ENCODE results near the gene PEX14.

The PEX14 gene

DNA sequence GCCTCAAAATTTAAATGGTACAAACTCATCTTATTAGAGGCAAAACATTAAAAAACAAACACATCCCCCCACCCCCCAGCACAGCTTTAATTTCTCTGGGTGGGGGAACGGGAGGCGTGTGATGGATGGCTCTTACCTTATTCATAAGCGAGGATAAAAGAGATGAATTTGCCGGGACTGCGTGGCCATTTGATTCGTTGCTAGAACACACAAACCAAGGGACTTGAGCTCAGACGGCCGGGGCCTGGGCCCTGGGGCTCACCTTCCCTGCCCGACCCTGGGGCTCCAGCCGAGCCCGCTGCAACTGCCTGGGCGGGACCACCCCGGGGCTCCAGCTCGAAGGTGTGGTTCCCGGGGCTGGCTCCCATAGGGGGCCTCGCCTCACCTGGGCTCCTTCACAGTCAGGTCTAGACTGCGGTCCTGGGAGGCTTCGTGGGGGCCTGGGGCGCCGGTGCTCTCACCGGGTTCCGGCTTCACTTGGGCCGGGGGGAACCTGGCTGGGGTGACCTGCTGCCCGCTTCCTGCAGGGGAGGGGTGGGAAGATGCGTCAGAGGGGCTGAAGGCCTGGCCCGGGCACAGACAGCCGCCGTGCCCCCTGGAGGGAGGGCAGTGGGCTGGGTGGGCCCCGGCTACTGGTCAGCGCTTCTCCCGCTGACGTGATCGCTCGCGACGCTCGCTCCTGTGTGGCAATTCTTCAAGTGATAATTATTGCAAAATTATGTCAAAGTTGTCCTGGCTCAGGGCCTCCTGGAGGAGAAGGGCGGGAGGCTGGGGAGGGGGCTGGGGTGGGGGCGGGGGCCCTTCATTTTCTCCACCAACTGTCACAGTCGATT is 176.0 kb downstream of the PEX14 start:
- DNase-seq (ENCODE audit: low spot score), result no peak

DNA sequence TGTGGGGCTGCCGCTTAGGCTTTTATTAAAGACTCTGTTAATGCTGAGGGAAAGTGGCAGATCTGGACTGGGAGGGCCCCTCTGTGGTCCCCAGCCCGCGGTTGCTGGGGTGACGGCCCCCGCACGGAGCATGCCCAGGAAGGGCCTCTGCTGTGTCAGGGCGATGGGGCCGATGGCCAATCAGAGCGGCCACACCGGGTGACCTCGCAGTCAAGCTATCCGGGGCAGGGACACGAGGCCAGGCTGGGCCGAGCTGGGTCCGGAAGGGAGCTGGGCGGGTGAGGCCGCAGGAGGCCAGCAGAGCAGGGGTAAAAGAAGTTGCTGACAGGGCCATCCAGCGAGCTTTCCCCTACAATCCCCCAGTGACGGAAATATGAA is 176.6 kb downstream of the PEX14 start:
- peak; percentile 66 for DNase-seq (ENCODE audit: low spot score)

DNA sequence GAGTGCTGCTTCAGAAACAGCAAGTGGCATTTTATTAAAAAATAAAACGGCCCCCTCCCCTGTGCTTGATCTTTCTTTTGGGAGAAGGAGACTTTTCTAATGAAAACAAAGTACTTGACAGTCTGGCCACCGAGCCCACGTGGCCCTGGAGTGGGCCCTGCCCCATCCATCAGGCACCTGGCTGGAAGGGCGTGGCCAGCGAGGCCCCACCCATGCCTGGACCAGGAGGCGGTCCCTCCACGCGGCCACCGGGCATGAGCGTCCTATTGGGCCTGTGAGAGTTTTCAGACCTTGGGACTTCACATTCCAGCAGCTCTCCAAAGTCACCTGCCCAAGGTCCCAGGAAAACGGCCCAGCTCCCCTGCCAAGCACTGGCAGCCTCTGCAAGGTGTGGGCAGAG is 177.0 kb downstream of the PEX14 start:
- DNase-seq (ENCODE audit: low spot score), result no peak

DNA sequence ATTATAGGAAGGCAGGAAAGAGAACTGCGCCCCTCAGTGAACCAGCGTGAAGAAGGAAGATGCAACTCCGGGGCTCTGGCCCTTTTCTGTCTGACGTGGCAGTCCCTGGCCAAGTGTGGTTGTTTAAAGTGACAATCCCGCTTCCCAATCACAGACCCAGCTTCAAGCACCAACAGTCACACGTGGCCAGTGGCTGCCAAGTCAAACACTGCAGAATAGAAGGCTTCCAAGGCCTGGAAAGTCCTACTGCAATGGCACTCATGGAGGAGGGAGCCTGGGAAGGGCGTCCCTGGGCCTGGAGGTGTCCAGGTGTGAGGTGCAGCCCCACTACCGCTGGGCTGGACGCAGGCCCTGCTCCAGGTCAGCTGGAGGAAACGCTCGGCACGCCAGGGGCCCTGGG is 177.9 kb downstream of the PEX14 start:
- DNase-seq (ENCODE audit: low spot score), result no peak

DNA sequence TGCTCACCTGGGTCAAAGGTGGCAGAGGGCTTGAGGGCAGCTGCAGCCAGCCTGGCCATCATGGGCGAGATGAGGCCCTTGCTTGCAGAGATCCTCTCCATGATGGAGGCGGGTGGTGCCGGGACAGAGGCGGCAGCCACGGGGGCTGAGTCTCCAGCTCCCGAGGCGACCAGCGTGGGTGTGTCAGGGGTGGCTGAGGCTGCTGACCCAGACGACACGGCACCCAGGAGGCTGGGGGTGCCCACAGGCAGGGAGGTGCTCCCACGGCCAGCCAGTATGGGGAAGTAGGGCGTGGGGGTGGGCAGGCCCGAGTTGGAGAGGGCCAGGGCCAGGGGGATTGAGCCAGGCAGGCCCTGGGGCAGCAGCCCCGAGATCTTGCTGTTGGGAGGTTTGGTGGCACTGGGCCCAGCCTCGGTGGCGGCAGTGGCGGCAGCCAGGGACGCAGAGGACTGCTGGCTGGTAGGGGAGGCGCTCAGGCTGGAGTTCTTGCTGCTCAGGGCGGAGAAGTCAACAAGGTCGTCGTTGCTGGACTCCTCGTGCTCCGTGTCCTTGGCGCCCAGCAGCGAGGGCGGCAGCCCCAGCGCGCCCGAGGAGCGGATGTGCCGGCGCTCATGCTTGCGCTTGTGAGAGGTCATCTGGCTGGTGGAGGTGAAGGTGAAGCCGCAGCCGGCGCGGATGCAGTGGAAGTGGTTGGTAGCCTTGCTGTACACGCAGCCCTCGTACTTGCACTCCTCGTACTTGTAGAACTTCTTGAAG is 178.8 kb downstream of the PEX14 start:
- no peak for DNase-seq (ENCODE audit: low spot score)

DNA sequence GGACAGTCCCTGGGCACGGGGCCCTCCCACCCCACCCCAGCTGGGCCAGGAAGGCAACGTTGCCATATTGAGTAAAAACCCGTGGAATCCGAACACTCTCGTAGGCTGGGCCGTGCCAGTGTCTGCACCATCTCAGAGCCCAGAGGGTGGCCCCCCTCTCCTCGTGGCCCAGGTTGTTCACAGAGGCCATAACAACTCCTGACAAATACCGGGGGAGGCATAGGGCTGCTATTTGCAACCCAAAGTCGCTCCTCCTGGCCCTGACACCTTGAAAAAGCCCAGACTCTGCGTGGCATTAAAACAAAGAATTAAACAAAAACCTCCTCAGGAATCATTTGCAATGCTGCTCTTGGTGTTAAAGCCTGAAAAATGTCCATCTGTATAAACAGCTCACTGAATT is 180.3 kb downstream of the PEX14 start:
- DNase-seq (ENCODE audit: low spot score), result no peak

DNA sequence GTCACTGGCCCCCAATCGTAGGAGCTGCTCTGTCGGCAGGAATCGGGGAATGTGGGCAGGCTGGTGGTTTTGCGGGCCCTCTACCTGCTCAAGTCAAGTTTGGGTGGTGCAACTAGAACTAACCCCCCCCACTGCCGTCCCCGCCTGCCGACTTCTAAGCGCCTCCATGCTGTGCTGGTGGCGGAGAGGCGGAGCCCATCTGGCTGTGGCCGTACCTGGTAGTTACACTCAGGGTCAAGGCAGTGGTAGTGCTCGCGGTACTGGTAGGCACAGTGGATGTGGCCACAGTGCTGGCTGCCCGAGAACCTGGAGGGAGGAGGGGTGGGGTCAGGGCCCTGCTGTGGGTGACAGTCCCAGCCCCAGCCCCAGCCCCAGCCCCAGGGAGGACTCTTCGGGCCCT is 181.7 kb downstream of the PEX14 start:
- DNase-seq (ENCODE audit: low spot score), result no peak

DNA sequence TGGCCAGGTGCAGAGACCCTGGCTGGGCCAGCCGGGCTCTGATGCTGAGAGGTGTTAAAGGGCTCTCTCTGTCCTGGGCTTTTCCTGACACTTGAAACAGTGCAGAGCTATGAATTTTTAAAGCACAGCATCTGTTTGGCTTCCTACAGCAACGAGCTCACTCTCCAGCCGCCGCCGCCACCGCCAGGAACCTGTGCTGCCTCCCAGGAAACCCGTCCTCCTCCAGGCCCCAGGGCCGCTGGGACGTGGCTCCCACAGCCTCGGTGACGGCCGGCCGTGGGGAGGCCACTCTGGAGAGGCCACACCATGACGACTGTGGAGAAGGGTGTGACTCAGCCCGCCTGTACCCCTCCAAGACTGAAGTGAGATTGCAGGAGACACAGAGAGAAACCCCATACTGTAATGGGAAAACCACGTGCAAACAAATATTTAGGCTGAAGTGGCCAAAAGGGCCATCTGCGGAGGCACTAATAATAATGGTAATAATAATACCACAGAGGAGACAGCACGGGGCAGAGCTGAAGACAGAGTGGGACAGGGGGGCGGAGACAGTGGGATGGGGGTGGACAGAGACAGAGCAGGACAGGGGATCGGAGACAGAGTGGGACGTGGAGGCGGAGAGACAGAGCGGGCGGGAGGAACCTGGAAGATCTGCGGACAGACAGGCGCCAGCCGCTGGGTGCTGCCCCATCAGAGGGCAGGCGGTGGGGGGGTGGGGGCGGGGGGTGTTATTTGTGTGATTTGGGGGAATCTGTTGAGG is 182.5 kb downstream of the PEX14 start:
- DNase-seq (ENCODE audit: low spot score), result no peak

DNA sequence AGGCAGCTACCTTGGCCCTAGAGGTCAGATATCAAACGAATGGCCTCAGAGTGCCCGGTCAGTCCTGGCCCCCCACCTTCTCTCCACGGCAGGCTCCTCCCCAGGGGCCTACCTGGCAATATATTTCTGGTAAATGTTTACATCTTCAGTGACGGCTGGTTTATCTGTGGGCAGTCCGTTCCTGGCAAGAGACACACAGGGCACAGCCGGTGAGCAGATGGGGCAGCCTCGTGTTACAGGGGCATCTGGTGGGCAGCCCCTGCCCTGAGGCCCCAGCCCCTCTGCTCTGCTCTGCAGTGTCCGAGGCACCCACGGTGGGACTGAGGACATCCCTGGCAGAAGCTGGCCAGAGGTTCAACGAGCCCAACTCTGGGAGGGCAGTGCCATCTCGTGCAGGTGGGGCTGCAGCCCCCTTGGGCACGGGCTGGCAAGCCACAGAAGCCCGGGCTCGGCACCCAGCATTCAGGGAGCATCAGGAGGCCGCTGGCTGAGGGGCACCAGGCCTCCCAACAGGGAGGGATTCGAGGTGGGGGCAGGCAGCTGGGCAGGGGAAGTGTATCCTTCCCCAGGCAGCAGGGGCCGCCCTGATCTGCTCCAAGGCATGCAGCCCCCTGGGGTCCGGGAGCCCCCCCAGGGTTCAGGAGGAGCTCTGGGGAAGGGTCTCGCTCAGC is 183.8 kb downstream of the PEX14 start:
- no peak for DNase-seq (ENCODE audit: low spot score)

DNA sequence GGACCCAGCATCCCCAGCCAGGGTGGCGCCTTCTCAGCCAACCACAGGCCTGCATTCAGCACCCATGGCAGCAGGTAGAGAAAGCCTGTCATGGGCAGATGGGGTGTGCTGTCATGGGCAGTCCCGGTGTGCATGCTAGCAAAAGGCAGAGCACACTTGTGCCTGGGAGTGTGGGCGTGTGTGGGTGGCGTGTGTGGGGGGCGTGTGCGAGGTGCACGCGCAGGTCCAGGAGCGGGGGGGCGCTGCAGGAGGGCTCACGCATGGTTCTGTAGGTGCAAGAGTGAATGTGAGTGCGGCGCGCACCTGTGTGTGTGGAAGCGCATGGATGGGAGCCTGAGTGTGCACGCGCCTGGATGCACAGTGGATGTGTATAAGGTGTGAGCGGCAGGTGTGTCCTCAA is 184.5 kb downstream of the PEX14 start:
- no peak for DNase-seq (ENCODE audit: low spot score)

DNA sequence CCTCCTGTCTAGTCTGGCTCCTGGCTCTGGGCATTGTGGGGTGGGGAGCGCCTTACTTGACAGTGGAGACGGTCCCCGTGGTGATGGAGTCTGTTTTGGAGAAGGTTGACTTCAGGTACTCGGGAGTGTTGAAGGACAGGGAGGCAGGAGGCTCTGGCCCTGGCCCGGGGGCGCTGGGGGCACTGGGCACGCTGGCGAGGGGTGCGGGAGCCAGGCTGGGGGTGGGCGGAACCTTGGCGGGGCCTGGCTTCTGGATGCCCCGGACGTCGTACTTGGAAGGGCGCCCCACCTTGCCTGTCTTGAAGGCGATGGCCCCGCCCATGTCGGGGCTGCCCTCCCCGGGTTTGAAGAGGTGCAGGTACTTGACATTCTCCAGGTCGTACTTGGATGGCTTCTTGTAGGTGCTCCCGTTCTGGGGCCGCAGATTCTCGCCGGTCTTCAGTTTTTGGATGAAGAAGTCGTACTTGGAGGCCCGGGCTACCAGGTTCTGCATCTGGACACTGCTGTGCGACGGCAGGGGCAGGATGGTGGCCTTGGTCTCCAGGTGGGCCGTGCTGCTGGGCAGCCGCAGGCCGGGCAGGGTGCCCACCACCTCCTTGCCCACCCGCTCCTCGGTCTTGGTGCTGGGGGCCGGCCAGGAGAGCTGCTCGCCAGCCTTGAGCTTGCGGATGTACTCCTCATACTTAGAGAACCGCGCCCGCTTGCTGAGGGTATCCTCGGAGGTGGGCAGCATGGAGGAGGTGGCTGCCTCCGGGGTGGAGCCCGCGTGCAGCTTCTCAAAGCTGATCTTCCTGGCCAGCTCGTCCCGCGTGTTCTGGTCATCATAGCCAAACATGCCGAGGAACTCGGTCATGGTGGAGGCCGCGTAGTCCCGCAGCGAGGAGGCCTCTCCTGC is 185.1 kb downstream of the PEX14 start:
- no peak for DNase-seq (ENCODE audit: low spot score)

DNA sequence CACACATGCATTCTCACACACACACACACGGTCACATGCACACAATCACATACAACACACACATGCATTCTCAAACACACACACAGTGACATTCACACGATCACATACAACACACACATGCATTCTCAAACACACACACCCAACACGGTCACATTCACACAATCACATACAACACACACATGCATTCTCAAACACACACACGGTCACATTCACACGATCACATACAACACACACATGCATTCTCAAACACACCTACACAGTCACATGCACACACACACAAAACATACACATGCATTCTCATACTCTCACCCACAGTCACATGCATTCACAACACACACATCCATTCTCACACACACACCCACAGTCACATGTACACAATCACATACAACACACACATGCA is 186.7 kb downstream of the PEX14 start:
- DNase-seq (ENCODE audit: low spot score), result no peak

DNA sequence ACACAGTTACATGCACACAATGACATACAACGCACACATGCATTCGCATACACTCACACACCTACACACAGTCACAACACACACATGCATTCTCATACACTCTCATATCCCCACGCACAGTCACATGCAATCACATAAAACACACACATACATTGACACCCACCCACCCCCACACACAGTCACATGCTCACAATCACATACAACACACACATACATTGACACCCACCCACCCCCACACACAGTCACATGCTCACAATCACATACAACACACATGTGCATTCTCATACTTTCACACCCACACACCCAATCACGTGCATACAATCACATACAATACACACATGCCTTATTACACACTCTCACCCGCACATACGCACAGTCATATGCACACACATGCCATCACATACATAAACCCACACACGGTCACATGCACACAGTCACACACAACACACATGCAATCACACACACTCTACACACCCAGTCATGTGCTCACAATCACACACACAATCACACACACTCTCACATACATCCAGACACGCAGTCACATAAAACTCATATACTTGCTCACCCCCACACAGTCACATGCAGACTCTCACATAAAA is 187.4 kb downstream of the PEX14 start:
- no peak for DNase-seq (ENCODE audit: low spot score)

DNA sequence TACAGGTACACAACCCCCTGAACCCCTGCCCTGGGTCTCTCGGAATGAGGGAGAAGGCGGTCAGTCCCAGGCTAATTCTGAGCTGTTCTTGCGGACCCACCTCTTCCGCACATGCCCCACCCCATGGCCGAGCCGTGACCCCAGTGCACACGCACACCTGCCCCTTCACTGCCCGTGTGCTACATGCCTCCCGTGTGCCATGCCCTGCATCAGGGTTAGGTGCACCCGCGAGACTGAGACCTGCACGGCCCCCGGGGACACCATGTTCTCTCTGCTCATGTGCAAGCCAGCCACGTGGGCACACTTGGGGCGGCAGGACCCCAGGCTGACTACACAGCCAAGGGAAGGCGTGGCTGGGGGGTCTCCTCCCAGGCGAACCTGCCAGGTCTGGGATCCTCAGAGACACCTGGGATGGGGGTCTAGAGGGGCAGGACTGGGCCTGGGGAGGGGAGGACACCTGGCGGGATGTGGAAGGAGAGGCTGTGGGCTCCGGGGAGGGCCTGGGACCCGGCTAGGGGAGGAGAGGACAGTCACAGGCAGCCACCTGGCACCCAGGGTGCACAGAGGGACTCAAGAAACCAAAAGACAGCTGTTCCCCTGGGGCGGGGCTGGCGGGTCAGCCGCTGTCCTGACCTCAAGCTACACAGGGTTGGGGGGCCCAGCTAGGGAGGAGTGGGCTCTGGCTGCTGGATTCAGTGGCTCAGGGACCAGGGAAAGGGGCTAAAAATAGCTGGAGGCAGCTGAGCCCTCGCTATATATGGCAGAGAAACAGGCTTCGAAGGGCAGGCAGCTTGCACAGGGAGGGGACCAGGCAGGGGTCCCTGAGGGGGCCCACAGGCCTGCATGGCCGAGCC is 188.3 kb downstream of the PEX14 start:
- no peak for DNase-seq (ENCODE audit: low spot score)

DNA sequence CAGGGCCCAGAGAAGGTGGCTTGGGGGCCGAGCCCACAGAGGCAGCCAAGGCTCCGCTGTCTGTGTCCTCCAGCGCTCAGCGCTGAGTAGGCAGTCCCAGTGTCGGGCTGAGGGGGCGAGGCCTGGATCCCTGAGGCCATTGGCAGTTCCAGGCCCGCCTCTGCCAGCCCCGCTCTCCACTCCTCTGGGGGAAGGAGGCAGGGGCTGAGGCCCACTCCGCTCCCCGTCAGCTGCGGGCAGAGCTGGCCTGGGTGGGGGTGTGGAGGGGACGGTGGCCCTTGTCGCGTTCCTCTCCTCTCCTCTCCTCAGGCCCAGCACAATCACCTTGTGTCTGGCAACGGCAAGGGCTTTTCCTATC is 188.9 kb downstream of the PEX14 start:
- DNase-seq (ENCODE audit: low spot score), result peak; percentile 86

DNA sequence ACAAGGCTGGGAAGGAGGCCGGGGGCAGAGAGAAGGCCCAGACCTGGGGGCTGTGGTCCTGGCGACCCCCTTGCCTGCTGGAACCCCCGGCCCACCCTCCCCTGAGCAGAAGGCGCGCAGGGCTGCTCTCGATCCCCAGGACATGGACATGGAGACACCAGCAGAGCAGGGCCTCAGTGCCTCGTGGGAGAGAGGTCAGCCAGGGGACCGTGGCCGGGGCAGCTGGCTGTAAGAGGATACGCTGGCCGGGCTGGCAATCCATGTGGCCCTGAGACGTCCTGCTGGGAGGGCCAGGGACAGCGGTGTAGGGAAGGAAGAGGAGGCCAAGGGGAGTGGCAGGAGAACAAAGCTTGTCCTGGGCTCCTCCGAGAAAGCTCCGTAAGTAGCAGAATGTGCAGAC is 189.5 kb downstream of the PEX14 start:
- DNase-seq (ENCODE audit: low spot score), result peak; percentile 82

DNA sequence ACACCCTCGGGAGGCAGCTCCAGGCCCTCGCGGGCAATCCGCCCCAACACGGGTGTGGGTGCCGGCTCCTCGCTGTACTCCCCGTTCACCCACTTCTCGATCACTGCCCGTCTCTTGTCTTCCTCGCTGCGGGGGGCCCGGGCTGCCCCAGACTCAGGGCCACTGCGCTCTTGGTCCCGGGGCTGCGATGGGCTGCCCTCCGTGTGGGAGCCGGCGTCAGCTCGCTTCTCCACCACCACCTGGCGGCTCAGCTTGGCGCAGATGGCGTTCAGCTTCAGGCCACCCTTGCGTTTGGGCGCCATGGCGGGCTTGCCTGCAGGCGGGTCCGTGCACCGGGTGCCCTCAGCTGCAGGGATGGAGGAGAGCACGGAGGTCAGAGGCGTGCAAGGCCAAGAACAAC is 190.5 kb downstream of the PEX14 start:
- DNase-seq (ENCODE audit: low spot score), result no peak

DNA sequence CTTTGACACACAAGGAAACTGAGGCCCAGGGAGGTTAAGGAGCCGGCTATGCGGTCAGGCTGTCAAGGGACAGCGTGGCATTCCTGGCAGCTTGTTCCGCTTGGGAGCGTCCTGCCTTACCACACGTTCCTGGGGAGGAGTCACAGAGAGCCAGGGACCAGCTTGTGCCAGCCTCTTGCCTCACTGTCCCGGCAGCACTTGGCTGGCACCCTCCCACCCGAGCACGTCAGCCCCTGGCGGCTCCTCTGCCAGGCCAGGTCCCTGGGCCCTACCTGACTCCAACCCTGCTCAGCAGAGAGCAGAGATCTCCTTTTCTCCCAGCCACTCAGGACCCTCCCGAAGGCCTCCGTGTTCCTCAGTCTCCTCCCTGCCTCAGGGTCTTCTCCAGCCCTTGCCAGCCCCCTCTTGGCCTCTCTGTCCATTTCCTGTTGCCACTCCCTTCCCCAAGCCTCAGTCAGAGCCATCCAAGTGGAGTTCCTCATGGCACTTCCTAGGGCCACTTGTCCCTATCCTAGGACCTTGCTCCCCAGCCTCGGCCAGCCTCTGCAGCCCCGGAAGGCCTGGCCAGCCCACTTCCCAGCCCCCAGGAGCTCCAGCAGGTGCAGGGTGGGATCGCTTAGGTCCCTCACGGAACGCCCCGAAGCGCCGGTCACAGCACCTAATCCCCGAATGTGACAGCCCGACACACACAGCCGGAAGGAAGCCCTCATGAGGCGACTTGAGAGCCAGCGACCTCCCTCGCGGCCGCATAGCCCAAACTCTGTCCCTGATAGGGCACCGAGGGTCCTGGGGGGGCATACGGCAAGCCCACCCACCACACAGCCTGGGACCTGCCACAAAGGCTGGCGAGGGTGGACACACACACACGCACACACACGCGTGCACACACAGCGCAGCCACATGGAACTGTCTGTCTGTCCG is 191.4 kb downstream of the PEX14 start:
- no peak for DNase-seq (ENCODE audit: low spot score)

Data from ecto neural progenitor cell (in vitro differentiated cells).